ENCODE measurements around the gene GTF3C2.
A peak's percentile ranks its signal among the peaks of the same experiment; 100 is the strongest.
"Not testable (repeated sequence)": the region's sequence is repeated elsewhere in the genome, so short reads cannot be mapped to it uniquely, and the experiment has no call there.

Gene GTF3C2

DNA sequence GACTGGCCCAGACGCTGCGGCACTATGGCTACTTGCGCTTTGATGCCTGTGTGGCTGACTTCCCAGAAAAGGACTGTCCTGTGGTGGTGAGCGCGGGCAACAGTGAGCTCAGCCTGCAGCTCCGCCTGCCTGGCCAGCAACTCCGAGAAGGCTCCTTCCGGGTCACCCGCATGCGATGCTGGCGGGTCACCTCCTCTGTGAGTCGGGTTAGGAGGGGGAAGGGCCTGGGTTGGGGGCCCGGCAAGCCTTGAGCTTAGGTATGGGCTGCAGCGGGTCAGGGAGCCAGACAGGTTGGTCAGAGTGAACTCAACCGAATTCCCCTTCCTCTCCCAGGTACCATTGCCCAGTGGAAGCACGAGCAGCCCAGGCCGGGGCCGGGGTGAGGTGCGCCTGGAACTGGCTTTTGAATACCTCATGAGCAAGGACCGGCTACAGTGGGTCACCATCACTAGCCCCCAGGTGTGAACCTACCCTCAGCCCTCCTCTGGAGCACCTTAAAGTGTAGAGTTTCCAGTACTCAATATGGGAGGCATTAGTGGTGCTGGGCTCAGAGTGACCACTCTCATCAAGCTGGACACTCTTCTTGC is 19.0 kb upstream of the GTF3C2 start:
- no peak for DNase-seq (ENCODE audit: insufficient read length, low spot score)
- no peak for FAIRE-seq

DNA sequence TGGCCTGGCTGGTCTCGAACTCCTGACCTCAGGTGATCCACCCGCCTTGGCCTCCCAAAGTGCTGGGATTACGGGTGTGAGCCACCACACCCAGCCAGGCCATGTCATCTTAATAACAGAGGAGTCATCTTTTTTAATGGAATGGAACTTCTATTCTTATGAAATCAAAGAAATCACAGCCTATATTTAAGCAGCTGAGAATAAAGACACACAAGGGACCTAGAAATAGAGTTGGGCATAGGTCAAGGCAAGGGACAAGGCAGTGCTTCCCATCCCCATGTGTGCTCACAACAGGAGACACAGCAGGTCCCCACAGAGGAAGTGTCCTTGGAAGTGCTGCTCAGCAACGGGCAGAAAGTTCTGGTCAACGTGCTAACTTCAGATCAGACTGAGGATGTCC is 17.0 kb upstream of the GTF3C2 start:
- DNase-seq (ENCODE audit: insufficient read length, low spot score) = no peak
- FAIRE-seq = no peak

DNA sequence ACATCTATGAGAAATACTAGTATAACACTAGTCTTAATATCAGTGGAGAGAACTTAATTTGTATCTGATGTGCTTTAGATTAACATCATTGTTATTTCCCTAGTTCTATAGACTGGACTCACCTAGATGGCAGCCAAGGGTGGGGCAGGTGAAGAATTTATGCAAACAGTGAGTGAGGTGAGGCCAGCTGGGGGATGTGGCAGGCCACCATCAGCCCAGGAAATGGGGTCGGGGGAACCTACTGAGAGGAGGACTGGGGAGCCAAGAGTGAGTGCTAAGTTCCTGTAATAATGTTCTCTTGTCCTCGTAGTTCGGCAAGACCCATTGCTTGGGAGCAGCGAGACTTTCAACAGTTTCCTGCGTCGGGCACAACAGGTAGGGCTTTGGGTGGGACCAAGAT is 16.4 kb upstream of the GTF3C2 start:
- FAIRE-seq (no peak), DNase-seq (ENCODE audit: insufficient read length, low spot score) (no peak)

DNA sequence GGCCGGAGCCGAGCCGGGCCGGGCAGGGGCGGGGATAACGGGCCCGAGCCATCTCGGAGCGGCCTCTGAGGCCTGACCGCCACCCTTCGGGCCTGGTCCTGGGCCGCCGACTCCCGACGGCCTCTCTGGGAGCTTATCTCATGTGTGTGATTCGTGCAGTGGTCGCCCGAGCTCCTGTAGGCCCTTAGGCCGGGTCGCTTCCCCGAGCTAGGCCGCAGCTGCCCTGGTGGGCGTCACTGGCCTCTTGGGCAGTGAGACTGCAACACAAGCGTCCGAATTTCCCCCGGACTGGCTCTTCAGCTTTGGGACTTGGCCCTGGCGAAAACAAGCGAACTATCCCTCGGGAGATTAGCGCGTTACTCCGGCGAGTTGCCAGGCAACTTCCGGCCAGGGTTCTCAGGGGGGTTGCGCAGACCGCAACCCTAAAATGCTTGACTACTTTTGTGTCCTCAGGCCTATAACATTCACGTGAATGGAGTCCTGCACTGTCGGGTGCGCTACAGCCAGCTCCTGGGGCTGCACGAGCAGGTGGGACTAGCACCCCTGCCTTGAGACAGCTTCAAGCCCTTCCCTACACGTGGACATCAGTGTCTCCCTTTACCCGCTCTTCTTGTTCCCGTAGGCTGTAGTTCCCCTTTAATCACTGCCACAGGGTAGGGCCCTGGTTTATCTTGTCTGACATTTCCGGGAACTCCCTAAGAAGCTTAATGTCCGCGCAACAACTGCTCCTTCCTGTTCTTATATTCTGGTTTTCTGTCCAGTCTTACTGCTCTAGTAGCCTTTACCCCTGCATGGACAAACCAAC is 14.5 kb upstream of the GTF3C2 start:
- FAIRE-seq = no peak
- DNase-seq (ENCODE audit: insufficient read length, low spot score) = no peak

DNA sequence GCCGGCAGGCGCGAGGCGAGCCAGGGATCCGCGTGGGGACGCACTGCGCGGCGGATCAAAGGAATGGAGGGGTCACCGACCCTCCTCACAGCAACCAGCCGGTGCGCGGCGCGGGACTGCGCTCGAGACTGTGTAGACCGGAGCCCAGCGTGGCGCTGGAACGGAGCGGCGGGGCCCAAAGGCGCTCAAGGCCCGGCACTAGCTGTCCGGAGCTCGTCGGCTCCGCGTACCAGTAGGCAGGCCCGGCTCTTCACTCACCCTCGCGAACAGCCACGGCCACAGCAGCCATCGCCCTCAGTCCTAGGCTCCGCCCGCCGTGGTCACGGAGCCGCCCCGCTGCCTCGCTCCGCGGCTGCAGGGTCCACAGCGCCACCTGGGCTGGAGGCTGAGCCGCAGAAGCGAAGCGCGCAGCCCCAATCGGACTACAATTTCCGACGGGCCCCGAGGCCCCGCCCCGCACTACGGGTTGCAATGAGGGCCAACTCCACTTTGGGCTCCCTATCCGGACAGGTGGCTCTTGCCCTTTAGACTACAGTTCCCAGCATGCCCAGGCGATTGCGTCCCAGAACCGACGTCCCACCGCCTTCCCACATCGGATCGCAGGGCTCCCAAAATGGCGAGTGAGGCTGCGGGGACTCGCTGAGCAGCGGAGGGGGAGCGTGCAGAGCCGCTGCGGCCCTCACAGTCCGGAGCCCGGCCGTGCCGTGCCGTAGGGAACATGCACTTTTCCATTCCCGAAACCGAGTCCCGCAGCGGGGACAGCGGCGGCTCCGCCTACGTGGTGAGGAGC is 13.7 kb upstream of the GTF3C2 start, which contains the start of the genes EIF2B4 and SNX17:
EIF2B4 (minus strand) TSS at position 313 of the 790 bp plus-strand sequence; CDS start at position 289, 24 bp downstream.
SNX17 (plus strand) TSS at position 591 of the 790 bp plus-strand sequence; CDS start at position 719, 128 bp downstream.
- peak; percentile 98 for DNase-seq (ENCODE audit: insufficient read length, low spot score)
- FAIRE-seq = peak; percentile 98

DNA sequence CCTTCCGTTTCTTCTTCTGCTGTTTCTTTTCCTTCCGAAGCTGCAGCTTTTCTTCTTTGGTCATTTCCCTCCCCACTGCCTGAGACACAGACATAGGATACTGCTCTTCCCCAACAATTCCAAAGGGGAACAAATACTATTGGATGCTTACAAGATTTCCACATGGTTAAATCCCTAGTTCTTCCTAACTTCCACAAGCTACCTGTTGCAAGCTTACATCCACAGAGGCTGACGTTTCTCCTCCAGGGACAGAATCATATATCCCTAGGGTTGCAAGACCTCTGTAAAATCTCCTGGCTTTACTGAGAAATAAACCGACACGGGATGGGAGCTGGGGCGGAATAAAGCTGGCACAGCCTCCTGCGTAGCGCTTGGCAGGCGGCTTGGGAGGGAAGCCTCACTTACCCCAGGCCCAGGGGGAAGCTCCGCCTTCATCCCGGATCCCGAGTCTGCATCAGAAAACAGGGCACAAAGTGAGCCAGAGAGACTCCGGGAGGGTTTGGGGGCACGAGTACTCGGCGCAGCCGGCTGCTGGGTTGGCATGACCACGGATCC is 13.0 kb upstream of the GTF3C2 start:
- no peak for FAIRE-seq

DNA sequence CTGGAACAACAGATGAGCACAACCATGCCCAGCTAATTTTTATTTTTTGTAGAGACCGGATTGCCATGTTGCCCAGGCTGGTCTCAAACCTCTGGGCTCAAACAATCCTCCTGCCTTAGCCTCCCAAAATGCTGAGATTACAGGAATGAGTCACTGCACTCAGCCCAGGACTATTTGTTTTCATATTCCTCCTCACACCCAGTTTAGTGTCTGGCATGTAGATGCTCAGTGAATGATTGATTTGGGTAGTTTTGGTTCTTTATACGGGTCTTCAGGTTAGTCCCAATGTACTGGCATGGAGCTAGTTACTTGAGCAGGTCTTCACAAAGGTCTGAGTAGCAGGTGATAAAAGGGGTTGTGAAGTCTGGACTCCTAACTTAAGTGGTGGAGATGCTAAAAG is 7.4 kb upstream of the GTF3C2 start:
- no peak for FAIRE-seq

More for the DNA sequence above, 13.0 kb upstream of the GTF3C2 start:
- peak; percentile 68 for DNase-seq (ENCODE audit: insufficient read length, low spot score)

DNA sequence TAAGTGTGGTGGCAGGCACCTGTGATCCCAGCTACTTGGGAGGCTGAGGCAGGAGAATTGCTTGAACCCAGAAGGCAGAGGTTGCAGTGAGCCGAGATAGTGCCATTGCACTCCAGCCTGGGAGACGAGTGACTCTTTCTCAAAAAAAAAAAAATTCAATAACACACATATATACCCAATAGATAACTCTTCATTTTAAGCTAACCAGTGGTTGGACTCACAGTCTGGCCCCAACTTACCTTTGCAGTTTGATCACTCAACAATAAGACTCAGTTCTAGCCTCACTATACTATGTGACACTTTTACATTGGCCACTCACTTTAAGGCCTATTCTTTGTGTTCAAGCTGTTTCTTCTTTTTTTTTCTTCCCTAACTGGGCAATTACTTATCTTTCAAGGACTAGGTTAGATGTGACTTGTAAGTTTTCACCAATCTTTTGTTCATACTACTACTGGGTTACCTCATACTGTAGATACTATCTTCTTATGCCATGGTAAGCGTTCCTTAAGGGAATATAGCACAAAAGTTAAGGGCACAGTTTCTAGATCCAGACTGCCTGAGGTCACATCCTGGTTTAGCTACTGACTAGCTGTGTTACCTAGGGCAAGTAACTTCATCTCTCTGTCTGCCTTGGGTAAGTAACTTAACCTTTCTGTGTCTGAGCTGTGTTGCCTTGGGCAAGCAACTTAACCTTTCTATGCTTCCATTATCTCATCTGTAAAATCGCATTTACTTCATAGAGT is 6.3 kb upstream of the GTF3C2 start:
- FAIRE-seq = no peak
- no peak for DNase-seq (ENCODE audit: insufficient read length, low spot score)

More for the DNA sequence above, 7.4 kb upstream of the GTF3C2 start:
- no peak for DNase-seq (ENCODE audit: insufficient read length, low spot score)

DNA sequence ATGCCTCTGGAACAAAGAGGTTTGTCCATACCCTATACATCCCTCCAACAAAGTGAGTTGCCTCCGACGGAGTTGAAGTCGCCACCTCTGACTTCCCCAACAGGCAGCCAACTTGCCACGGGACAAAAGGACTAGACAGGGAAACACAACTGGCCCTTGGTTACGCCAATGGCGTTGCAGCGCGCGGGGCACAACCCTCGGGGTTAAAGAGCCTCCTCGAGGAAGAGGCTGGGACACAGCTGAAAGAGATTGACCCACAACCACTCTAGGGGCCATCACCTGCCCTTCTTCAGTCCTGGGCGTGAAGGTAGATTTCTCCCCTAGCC is 545 bp downstream of the GTF3C2 start:
- FAIRE-seq = no peak
- peak; percentile 51 for DNase-seq (ENCODE audit: insufficient read length, low spot score)

DNA sequence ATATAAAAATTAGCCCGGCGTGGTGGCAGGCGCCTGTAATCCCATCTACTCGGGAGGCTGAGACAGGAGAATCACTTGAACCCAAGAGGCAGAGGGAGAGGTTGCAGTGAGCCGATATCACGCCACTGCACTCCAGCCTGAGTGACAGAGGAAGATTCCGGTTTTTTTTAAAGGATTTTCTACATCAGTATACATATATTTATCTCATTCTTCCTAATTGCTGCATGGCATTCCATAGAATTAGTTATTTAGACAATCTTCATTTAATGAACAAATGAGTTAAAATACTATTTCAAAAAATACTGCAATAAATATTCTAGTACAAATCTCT is 2.0 kb downstream of the GTF3C2 start:
- no peak for FAIRE-seq
- no peak for DNase-seq (ENCODE audit: insufficient read length, low spot score)

DNA sequence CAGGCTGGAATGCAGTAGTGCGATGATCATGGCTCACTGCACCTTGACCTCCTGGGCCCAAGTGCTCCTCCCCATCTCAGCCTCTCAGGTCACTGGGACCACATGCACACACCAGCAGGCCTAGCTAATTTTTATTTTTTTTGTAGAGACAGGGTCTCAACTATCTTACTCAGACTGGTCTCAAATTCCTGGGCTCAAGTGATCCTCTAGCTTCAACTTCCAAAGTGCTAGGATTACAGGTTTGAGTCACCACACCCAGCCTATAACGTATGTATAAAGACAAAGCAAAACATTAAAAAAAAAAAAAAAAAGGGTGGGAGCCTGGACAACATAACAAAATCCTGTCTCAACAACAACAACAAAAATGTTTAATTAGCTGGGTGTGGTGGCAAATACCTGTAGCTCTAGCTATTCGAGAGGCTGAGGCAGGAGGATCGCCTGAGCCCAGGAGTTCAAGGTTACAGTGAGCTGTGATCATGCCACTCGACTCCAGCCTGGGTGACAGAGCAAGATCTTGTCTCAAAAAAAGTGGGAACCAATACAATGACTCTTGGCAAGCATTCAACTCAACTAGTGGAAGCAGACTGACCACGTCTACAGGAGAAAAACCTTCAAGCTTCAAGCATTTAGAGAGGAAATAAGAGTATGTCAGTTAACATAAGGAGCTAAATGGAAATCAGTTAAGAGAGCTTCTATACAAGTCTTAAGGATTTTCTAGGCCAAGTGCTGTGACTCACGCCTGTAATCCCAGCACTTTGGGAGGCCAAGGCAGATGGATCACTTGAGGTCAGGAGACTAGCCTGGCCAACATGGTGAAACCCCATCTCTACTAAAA is 2.6 kb downstream of the GTF3C2 start:
- DNase-seq (ENCODE audit: insufficient read length, low spot score) (no peak), FAIRE-seq (no peak)

DNA sequence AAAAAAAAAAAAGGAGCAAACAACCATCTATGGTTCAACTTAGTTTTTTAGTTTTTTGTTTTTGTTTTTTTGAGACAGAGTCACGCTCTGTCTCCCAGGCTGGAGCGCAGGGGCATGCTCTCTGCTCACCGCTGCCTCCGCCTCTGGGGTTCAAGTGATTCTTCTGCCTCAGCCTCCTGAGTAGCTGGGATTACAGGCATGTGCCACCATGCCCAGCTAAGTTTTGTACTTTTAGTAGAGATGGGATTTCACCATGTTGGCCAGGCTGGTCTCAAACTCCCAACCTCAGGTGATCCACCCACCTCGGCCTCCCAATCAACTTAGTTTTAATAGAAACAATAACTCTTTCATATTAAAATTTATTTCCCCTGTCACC is 3.2 kb downstream of the GTF3C2 start:
- FAIRE-seq; DNase-seq (ENCODE audit: insufficient read length, low spot score): not testable (repeated sequence)

DNA sequence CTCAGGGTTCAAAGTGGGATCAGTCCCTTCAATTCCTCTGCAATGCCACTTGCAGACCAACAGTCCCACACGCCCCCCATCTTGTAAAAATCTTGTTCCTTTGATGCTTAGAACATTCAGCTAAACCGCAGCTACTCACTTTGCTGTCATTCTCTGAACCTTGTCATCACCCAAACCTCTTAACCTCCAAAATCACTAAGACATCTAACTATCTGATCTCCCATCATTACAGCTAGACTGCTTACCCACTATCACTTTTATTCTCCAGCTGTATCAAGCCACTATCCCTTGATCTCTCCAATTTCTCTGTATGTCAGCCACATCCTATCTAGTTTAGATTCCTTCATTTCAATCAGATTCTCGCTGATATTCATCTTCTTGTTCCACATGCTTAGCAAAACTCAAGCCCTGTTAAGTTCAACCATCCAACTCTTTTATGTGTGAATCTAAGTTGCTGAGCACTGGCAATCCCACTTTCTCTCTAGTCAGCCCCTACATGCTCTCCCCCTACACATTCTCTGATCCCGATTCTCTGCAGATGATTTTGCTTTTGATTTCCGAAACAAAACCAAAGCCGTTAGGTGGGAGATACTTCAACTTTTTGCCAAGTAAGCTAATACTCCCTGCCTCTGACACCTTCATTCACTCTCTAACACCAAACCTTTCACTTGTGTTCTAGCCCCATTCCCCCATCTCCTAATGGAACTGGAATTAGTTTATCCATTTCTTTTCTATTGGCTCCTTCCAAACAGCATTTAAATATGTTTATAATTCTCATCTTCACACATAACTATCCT is 4.6 kb downstream of the GTF3C2 start:
- FAIRE-seq = no peak
- no peak for DNase-seq (ENCODE audit: insufficient read length, low spot score)

DNA sequence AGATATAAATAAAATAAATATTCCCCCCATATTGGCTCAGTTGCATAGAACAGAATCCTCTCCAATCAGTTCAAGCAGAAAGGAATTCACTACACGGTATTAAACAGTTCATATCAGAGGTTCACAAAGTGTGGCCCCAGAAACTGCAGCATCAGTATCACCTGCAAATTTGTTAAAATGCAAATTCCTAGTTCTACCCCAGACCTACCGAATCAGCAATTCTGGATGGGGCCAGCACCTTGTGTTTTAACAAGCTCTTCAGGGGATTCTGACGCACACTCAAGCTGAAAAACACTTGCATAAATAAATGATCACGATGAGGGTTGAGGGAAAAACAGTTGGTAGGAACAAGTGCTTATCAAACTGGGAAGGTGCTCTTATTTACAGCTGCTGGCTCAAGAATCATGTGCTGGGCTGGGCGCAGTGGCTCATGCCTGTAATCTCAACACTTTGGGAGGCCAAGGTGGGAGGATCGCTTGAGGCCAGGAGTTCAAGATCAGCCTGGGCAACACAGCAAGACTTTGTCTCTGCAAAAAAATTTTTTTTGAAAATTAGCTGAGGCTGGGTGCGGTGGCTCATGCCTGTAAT is 6.4 kb downstream of the GTF3C2 start:
- no peak for DNase-seq (ENCODE audit: insufficient read length, low spot score)
- FAIRE-seq = no peak

DNA sequence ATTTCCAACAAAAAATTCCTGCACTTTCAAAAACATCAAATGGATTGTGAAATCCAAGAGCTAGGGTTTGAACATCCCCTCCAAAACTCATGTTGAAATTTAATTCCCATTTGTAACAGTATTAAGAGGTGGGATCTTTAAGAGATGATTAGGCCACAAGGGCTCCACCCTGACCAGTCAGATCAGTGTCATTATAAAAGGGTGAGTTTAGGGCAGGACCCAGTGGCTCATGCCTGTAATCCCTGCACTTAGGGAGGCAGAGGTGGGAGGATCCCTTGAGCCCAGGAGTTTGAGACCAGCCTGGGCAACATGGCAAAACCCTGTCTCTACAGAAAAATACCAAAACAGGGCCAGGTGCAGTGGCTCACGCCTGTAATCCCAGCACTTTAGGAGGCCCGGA is 8.9 kb downstream of the GTF3C2 start:
- FAIRE-seq (no peak), DNase-seq (ENCODE audit: insufficient read length, low spot score) (no peak)

DNA sequence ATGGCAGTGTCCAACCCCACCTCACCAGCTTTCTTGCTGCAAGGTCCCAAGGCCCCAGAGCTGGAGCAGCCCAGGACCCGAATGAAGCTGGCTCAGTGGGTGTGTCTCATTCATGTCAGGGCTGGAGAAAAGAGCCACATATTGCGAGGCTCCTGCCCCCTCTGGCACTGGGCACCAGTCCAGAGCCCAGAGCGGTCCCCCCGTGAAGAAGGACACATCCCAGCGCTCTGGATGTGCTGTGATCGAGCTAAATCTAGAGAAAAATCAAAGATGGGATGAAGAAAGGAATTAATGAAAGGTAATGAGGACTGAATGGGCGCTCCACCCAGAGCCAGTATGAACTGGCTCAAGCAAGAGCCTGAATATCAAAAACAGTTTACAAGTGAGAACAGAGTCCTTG is 20.4 kb downstream of the GTF3C2 start:
- FAIRE-seq = no peak
- no peak for DNase-seq (ENCODE audit: insufficient read length, low spot score)

DNA sequence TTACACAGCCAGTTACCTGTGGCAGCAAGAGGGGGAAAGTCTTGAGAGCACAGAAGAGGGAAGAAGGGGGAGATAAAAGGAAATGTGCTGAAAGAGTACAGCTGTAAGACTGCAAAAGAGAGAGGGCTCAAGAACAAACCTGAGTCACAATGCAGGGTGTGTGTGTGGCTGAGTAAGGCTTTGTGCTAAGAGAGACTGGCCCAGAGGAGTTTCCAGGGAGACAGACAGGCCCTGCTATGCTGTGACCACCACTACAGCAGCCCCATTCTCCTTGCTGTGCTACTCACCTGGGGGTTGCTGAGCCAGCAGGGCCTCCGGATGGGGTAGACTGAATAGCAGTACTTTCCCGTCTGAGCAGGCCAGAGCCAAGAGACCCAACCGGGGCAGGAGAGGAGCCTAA is 21.3 kb downstream of the GTF3C2 start:
- DNase-seq (ENCODE audit: insufficient read length, low spot score) (no peak), FAIRE-seq (no peak)

DNA sequence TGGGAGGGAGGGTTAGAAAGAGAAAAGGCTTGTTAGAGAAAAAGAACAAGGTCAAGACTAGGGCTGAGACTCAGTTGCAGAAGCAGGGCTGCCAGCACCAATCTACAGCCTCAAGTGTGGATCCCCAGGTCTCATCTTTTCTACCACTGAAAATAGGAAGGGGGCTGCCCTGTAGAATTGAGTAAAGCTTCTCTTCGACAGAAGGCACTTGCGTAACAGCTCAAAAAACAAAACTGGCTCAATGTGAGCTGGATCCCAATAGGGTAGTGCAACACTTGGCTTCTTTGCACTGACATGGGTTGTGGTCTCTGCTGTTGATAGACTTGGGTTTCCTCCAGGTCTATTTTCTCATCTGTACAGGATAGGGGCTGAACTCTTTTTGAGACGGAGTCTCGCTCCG is 31.8 kb downstream of the GTF3C2 start:
- FAIRE-seq (no peak), DNase-seq (ENCODE audit: insufficient read length, low spot score) (no peak)

All from HTR-8/SVneo (cell line).